Heart right ventricle (tissue), 16 donors: ENCODE measurements around the gene ABHD1. TPM values are rescaled to one million over a fixed set of nuclear protein-coding genes. Genes with fewer than 3 reads are reported as not detected.

Experiments
- ATAC-seq, 8 donors: fragments of 200-7000 bp; cut with Tn5 transposase; one replicate each; pipeline ENCODE4 v1.9.1; 2020; ENCODE audit warnings: mild to moderate bottlenecking in 8 of 8, moderate library complexity in 8 of 8, moderate number of reproducible peaks in 1 of 8
- DNase-seq, 2 donors: peaks; one replicate each; pipeline ENCODE4 v3.0.0-alpha.2; 2020
- H3K27ac ChIP-seq, 10 donors: fragments of 200-600 bp; sonication (generic) in 2 of 10; one replicate each; pipeline versions ENCODE4 v1.5.0 to v1.8.0; 2020 to 2022; ENCODE audit warnings: mild to moderate bottlenecking in 3 of 10
- H3K27me3 ChIP-seq, 7 donors: fragments of 200-600 bp; one replicate each; pipeline ENCODE4 v1.8.0; 2021 to 2022; ENCODE audit warnings: mild to moderate bottlenecking in 2 of 7
- H3K36me3 ChIP-seq, 9 donors: fragments of 200-600 bp; sonication (generic) in 1 of 9; one replicate each; pipeline versions ENCODE4 v1.5.0 to v1.8.0; 2020 to 2022; ENCODE audit warnings: mild to moderate bottlenecking in 2 of 9
- H3K4me1 ChIP-seq, 9 donors: fragments of 200-600 bp; sonication (generic) in 1 of 9; one replicate each; pipeline versions ENCODE4 v1.5.0 to v1.8.0; 2020 to 2022; ENCODE audit warnings: mild to moderate bottlenecking in 4 of 9
- H3K4me3 ChIP-seq, 10 donors: fragments of 200-600 bp; sonication (generic) in 2 of 10; one replicate each; pipeline versions ENCODE4 v1.5.0 to v1.8.0; 2020 to 2022; ENCODE audit warnings: mild to moderate bottlenecking in 7 of 10, moderate library complexity in 2 of 10
- H3K9me3 ChIP-seq, 11 donors: fragments of 200-600 bp in 10 of 11; sonication (generic) in 2 of 11; one replicate each; pipeline versions ENCODE4 v1.5.0 to v1.8.0; 2013 to 2022; ENCODE audit warnings: mild to moderate bottlenecking in 2 of 11, control low read depth in 1 of 11, moderate library complexity in 1 of 11
- WGBS, 2 donors: extraction: QIAGEN DNeasy Blood & Tissue Kit; methylation state at CpG; one replicate each; pipeline ENCODE4 v1.1.7; 2013; ENCODE audit warnings: inconsistent platforms in 1 of 2; 5-methylcytosine and 5-hydroxymethylcytosine counted together
- intact Hi-C, 10 donors: fragments of 100-400 bp; cut with DNase I; formaldehyde crosslinking; loops; one replicate each; pipeline versions ENCODE4 v1.11.1 to v1.14.2; 2022
- polyA plus RNA-seq, 2 donors: library from polyadenylated mRNA; stranded (reverse); fragments of 200-250 nt; gene quantifications; one replicate each; pipeline ENCODE4 v1.2.3, GENCODE V29; 2013
- total RNA-seq, 10 donors: library from RNA; stranded (reverse); fragmentation: NEBNext Ultra II Directional in 3 of 10; extraction: Animal tissue kit (Norgen Biotek cat#: 25700) in 3 of 10; gene quantifications; one replicate each; pipeline versions ENCODE4 v1.2.1 to v1.2.4, GENCODE V29; 2021 to 2023
- TF ChIP-seq, protein P1 (sequence below), 9 donors: fragments of 200-600 bp; sonication (generic) in 2 of 9; IDR thresholded peaks; one replicate each; pipeline versions ENCODE4 v1.5.0 to v1.8.0; 2021 to 2022; ENCODE audit warnings: antibody characterized with exemption in 9 of 9, mild to moderate bottlenecking in 5 of 9, moderate library complexity in 1 of 9
- donor health status: Arrhythmogenic right ventricular cardiomyopathy.
- donor health status: ischemic (EF 13 %, LVEDD 7.1; RV severe dilation, severe dysfunction).
- donor health status: healthy with polysubstance abuse.
- donor health status: DM: no; HTN: yes; CAD: no.
- donor health status: DM: no; HTN: no; CAD: no.
- donor health status: ischemic (EF 25% LVEDD 6.9; RV normal size, moderate dysfunction).
- donor health status: ischemic (EF 25% LVEDD 5.7; RV mildly dilated, moderate dysfunction).
- donor health status: healthy.
- donor health status: DM: yes; HTN: yes; CAD: no.
- donor health status: Ischemic cardiomyopathy.
- donor health status: ischemic (EF 35%, LVEDD 5.7; RV mildly dilated, moderate dysfunction).
- donor health status: nonischemic (EF 11% LVEDD 7.7; RV severe dilation, severe dysfunction).
- donor health status: DM: yes; HTN: yes; CAD: no.
- donor health status: PGD.
- donor health status: ischemic (EF 29% LVEDD 5.4; RV normal size, mild dysfunction).
- donor health status: nonischemic (EF 23%, LVEDD 6.1; RV moderate dilation, normal function).

Gene ABHD1
- total and polyA plus RNA-seq, 12 donors = 0.29 to 12.1 (median 2.5) TPM

DNA sequence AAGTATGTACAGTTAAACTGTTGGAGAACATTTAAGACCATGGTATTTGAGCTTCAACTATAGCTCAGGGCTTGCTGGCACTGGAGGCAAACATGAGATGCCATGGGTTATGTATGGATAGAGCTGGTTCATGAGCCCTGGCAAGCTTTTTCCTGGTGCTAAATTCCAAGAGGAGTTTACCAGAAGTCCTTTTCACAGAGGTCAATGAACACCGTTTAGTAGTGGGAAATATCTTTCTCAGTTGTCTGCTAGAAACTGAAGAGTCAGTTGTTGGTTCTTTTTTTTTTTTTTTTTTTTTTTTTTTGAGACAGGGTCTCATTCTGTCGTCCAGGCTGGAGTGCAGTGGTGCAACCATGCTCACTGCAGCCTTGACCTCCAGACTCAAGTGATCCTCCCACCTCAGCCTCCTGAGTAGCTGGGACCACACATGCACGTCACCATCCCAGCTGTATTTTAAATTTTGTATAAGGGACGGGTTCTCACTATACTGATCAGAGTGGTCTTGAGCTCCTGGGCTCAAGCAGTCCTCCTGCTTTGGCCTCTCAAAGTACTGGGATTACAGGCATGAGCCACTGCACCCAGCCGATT lies 35.7 kb upstream of the ABHD1 start:
- Histone ChIP-seq H3K4me1 (peaks cover 5 to 37% (median 22%) of the 10 kb centered on the region in 9 donors), H3K36me3 (peaks cover 0 to 4% (median 0%) of the 10 kb centered on the region in 9 donors), H3K27ac (no peak overlapping the region), H3K4me3 (no peak overlapping the region), H3K9me3 (no peaks in the 10 kb centered on the region), H3K27me3 (no peaks in the 10 kb centered on the region)
- DNase-seq (no peak), ATAC-seq (no peak)
- intact Hi-C loops = loop anchor here in 8 of 10 donors (2.0 to 10.0 kb wide), 8 partner anchors 36 to 126 kb away; partner anchors contain the start of genes TMEM214 (in 5 of the 8) and AGBL5 (in 4 of the 8)
- 86 to 88% methylated on average over 5 of the region's 5 CpGs for WGBS, 2 donors
- TF ChIP-seq, protein P1, sequence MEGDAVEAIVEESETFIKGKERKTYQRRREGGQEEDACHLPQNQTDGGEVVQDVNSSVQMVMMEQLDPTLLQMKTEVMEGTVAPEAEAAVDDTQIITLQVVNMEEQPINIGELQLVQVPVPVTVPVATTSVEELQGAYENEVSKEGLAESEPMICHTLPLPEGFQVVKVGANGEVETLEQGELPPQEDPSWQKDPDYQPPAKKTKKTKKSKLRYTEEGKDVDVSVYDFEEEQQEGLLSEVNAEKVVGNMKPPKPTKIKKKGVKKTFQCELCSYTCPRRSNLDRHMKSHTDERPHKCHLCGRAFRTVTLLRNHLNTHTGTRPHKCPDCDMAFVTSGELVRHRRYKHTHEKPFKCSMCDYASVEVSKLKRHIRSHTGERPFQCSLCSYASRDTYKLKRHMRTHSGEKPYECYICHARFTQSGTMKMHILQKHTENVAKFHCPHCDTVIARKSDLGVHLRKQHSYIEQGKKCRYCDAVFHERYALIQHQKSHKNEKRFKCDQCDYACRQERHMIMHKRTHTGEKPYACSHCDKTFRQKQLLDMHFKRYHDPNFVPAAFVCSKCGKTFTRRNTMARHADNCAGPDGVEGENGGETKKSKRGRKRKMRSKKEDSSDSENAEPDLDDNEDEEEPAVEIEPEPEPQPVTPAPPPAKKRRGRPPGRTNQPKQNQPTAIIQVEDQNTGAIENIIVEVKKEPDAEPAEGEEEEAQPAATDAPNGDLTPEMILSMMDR (IDR thresholded peaks at IDR 0.05) = no peak

DNA sequence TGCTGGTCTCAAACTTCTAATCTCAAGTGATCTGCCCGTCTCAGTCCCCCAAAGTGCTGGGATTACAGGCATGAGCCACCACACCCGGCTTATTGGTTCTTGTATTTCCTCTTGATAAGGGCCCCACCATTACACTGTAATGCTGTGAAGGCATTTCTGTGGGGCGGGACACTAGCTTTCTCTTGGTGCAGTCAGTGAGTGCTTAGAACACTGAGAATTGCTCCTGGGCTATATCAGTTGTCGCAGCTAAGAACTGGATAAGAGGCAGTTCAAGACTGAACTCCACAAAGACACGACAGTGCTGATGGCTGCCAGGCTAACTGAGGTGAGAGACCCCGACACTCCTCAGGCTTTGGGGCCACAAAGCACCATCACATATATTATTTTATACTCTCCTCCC lies 35.0 kb upstream of the ABHD1 start:
- H3K4me1 ChIP-seq = peaks cover 5 to 30% (median 21%) of the 10 kb centered on the region in 9 donors
- TF ChIP-seq, protein P1 (IDR thresholded peaks at IDR 0.05) = no peak
- H3K27ac ChIP-seq = no peak overlapping the region
- WGBS, 2 donors = 87 to 89% methylated on average over 6 of the region's 6 CpGs
- no peak overlapping the region for H3K4me3 ChIP-seq
- H3K36me3 ChIP-seq = no peaks in the 10 kb centered on the region
- intact Hi-C loops = loop anchor here in 8 of 10 donors (5.0 to 10.0 kb wide), 6 partner anchors 36 to 126 kb away; partner anchors contain the start of genes TMEM214 (in 4 of the 8) and AGBL5 (in 2 of the 8)
- no peak for ATAC-seq
- DNase-seq = no peak
- no peaks in the 10 kb centered on the region for H3K9me3 ChIP-seq
- H3K27me3 ChIP-seq = no peaks in the 10 kb centered on the region

DNA sequence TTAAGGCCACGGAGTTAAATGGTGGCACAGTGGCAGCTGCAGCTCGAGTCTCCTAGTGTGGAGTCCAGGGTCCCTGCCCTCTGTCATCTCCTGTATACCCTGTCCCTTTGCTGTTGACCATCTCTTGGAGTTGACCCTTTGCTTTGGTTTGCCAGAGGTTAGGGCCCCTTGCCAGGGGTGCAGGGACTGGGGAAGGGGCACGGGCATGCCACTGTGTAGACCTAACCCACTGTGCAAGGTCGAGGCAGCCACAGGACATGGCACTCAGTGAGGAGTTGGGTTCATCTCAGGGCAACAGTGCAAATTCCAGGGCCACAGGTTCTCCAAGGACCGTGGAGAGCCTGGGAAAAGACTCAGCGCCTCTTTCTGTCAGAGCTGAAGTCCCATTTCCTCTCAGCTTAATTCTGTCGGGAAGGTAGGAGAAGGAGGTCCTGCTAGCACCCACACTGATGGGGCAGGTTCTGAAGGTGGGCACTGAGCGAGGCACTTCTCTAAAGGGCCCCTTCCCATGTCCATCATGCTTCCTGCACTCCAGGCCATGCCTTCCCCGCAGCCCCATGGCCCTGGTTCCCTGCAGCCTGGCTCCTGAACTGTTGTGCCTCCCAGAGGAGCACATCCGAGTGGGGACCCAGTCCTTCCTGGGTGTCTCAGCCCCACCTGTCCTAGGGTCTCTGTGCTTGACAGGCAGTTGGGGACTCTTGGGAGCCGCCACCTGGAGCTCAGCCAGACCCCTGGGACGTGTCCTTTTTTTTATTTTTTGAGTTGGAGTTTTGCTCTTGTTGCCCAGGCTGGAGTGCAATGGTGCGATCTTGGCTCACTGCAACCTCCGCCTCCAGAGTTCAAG lies 34.3 kb upstream of the ABHD1 start:
- DNase-seq (no peak), ATAC-seq (no peak)
- Histone ChIP-seq H3K27ac (no peak overlapping the region), H3K27me3 (no peaks in the 10 kb centered on the region), H3K36me3 (no peaks in the 10 kb centered on the region), H3K4me1 (peaks cover 5 to 27% (median 21%) of the 10 kb centered on the region in 9 donors), H3K9me3 (no peaks in the 10 kb centered on the region), H3K4me3 (no peak overlapping the region)
- intact Hi-C loops = loop anchor here in 8 of 10 donors (5.0 to 10.0 kb wide), 6 partner anchors 37 to 127 kb away; partner anchors contain the start of genes TMEM214 (in 4 of the 8) and AGBL5 (in 2 of the 8)
- TF ChIP-seq, protein P1 (IDR thresholded peaks at IDR 0.05) = no peak
- 89 to 92% methylated on average over 14 of the region's 14 CpGs for WGBS, 2 donors
